ENCODE measurements around the gene PAX8. TPM values are rescaled to one million over a fixed set of nuclear protein-coding genes. Genes with fewer than 3 reads are reported as not detected.

PAX8 gene
- total and polyA plus RNA-seq, 10 of the 15 experiments (the other 5 are each of a cell fraction or from before 2014, with no cell fraction given) = 0.16 to 2.5 (median 0.97) TPM

DNA sequence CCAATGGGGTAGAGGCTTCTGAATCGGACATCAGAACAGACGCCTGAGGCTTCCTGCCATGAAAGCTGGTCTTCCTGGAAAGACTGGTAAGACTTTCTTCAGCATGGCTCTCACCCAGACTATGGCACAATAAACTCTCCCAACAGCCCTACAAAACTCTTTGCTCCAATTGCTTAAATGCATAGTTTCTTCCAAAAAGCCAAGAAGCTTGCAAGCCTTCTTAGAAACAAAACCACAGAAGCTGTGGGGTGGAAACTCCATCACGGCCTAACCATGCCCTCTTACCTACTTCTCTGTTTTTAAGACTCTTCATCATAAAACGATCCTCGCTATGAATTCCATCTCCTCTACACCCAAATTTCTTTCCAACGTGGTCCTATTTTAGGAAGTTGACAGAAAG is 48.2 kb downstream of the PAX8 start:
- ATAC-seq (no peak), FAIRE-seq (no peak), DNase-seq (ENCODE audit: low read depth, low spot score) (no peak)
- Histone ChIP-seq H3K79me2 (ENCODE audit: control insufficient read depth, insufficient read depth, low read length) (peaks cover 3% of the 10 kb centered on the region), H3K9me3 (replicated peaks; ENCODE audit: control insufficient read depth, insufficient read depth, low read length) (no peaks in the 10 kb centered on the region), H3K4me2 (ENCODE audit: control insufficient read depth, insufficient read depth) (no peak overlapping the region), H2AFZ (ENCODE audit: control insufficient read depth, low read depth, low read length) (no peak overlapping the region), H3K4me3 (no peak overlapping the region), H3K27ac (ENCODE audit: control insufficient read depth, insufficient read depth) (no peak overlapping the region), H3K27me3 (replicated peaks in 1 of 2; ENCODE audit: control insufficient read depth in 2 of 2, insufficient read depth in 2 of 2, low read length in 1 of 2) (no peaks in the 10 kb centered on the region; a peak in 2 of 4 replicates), H3K36me3 (ENCODE audit: control insufficient read depth in 2 of 2, insufficient read depth in 2 of 2, low read length in 1 of 2) (no peaks in the 10 kb centered on the region), H3K4me1 (ENCODE audit: control insufficient read depth, insufficient read depth, low read length) (no peaks in the 10 kb centered on the region), H4K20me1 (ENCODE audit: control insufficient read depth, insufficient read depth) (no peaks in the 10 kb centered on the region), H3K9ac (ENCODE audit: control insufficient read depth, insufficient read depth, low read length) (no peak overlapping the region)
- POLR2A ChIA-PET = no interaction called here
- TF ChIP-seq KAT2A (conservative IDR thresholded peaks at IDR 0.05; ENCODE audit: control insufficient read depth, low read depth, low read length) (no peak), CHD1 (IDR thresholded peaks at IDR 0.05; ENCODE audit: low read depth, low read length) (no peak), HCFC1 (IDR thresholded peaks at IDR 0.05; ENCODE audit: low read length) (no peak), SUZ12 (IDR thresholded peaks at IDR 0.05; ENCODE audit: unreplicated experiment) (no peak), FOS (IDR thresholded peaks at IDR 0.05; ENCODE audit: borderline replicate concordance, extremely low read depth, insufficient read length) (no peak), CBX3 (IDR thresholded peaks at IDR 0.05; ENCODE audit: borderline replicate concordance, low read depth) (no peak), CREB1 (IDR thresholded peaks at IDR 0.05; ENCODE audit: low read depth) (no peak)
- TF ChIP-seq, protein P1, sequence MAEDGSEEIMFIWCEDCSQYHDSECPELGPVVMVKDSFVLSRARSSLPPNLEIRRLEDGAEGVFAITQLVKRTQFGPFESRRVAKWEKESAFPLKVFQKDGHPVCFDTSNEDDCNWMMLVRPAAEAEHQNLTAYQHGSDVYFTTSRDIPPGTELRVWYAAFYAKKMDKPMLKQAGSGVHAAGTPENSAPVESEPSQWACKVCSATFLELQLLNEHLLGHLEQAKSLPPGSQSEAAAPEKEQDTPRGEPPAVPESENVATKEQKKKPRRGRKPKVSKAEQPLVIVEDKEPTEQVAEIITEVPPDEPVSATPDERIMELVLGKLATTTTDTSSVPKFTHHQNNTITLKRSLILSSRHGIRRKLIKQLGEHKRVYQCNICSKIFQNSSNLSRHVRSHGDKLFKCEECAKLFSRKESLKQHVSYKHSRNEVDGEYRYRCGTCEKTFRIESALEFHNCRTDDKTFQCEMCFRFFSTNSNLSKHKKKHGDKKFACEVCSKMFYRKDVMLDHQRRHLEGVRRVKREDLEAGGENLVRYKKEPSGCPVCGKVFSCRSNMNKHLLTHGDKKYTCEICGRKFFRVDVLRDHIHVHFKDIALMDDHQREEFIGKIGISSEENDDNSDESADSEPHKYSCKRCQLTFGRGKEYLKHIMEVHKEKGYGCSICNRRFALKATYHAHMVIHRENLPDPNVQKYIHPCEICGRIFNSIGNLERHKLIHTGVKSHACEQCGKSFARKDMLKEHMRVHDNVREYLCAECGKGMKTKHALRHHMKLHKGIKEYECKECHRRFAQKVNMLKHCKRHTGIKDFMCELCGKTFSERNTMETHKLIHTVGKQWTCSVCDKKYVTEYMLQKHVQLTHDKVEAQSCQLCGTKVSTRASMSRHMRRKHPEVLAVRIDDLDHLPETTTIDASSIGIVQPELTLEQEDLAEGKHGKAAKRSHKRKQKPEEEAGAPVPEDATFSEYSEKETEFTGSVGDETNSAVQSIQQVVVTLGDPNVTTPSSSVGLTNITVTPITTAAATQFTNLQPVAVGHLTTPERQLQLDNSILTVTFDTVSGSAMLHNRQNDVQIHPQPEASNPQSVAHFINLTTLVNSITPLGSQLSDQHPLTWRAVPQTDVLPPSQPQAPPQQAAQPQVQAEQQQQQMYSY (CRISPR knock-in tag; IDR thresholded peaks at IDR 0.05) = no peak
- TF ChIP-seq, protein P2, sequence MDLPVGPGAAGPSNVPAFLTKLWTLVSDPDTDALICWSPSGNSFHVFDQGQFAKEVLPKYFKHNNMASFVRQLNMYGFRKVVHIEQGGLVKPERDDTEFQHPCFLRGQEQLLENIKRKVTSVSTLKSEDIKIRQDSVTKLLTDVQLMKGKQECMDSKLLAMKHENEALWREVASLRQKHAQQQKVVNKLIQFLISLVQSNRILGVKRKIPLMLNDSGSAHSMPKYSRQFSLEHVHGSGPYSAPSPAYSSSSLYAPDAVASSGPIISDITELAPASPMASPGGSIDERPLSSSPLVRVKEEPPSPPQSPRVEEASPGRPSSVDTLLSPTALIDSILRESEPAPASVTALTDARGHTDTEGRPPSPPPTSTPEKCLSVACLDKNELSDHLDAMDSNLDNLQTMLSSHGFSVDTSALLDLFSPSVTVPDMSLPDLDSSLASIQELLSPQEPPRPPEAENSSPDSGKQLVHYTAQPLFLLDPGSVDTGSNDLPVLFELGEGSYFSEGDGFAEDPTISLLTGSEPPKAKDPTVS (IDR thresholded peaks at IDR 0.05; ENCODE audit: low read depth, low read length) = no peak
- TF ChIP-seq, protein P3, sequence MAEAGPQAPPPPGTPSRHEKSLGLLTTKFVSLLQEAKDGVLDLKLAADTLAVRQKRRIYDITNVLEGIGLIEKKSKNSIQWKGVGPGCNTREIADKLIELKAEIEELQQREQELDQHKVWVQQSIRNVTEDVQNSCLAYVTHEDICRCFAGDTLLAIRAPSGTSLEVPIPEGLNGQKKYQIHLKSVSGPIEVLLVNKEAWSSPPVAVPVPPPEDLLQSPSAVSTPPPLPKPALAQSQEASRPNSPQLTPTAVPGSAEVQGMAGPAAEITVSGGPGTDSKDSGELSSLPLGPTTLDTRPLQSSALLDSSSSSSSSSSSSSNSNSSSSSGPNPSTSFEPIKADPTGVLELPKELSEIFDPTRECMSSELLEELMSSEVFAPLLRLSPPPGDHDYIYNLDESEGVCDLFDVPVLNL (IDR thresholded peaks at IDR 0.05; ENCODE audit: low read depth, low read length) = no peak
- TF ChIP-seq, protein P4, sequence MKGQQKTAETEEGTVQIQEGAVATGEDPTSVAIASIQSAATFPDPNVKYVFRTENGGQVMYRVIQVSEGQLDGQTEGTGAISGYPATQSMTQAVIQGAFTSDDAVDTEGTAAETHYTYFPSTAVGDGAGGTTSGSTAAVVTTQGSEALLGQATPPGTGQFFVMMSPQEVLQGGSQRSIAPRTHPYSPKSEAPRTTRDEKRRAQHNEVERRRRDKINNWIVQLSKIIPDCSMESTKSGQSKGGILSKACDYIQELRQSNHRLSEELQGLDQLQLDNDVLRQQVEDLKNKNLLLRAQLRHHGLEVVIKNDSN (IDR thresholded peaks at IDR 0.05; ENCODE audit: borderline replicate concordance, extremely low read length, insufficient read depth, low read depth, low read length) = no peak
- RAD21 ChIA-PET (ENCODE audit: unreplicated experiment) = interaction anchor here (1.1 kb wide), 1 partner anchor 56 kb away, joined by 3 read pairs; the partner anchor contains the start of gene PSD4
- SMC1A ChIA-PET (ENCODE audit: uncharacterized antibody, unreplicated experiment) = interaction anchor here (0.6 to 2.0 kb wide), 3 partner anchors 9 to 93 kb away, joined by 3 to 8 read pairs (median 4); no protein-coding TSS in a partner anchor
- CTCF ChIA-PET = interaction anchor here (0.7 to 1.3 kb wide), 3 partner anchors 26 to 142 kb away, joined by 3 read pairs; no protein-coding TSS in a partner anchor
- in situ Hi-C loops (cut with MboI) (no loop called here), intact Hi-C loops (cut with micrococcal nuclease; ENCODE audit: unreplicated experiment) (no loop called here)
- 14% methylated on average over 6 of the region's 6 CpGs for WGBS (ENCODE audit: insufficient coverage, insufficient replicate concordance, low lambda C conversion rate, missing lambda C conversion rate)
- BruUV-seq (replicated peaks) = no TSS peak

Data from GM12878 (cell line).